Panc1 (cell line): ENCODE data around the gene TRAF2. TPM values are rescaled to one million over a fixed set of nuclear protein-coding genes. Genes with fewer than 3 reads are reported as not detected.

Source experiments
- ATAC-seq: fragments of 200-7000 bp; cut with Tn5 transposase; 2 replicates; pipeline ENCODE4 v1.9.1; 2020; ENCODE audit warnings: mild to moderate bottlenecking, moderate library complexity
- BruUV-seq: library from RNA; stranded (reverse); fragments of 400-500 nt; replicated peaks from 2 replicates; lab custom pipeline; 2021; lab: Mats Ljungman, UMichigan
- CTCF ChIA-PET: fragments of 300-600 bp; sonication (Branson Sonifier 250); formaldehyde crosslinking; loops from one replicate; lab custom pipeline; 2022; ENCODE audit warnings: antibody characterized with exemption; lab: Charles Lee
- POLR2A ChIA-PET: fragments of 300-600 bp; sonication (Branson Sonifier 250); formaldehyde crosslinking; loops from one replicate; lab custom pipeline; 2022; ENCODE audit warnings: antibody characterized with exemption; lab: Charles Lee
- DNase-seq: peaks from one replicate; pipeline ENCODE4 v3.0.0-alpha.2; 2010; ENCODE audit warnings: low read depth, low spot score
- H3K27ac ChIP-seq: 2 replicates; pipeline ENCODE4 v1.5.1; 2011; ENCODE audit warnings: mild to moderate bottlenecking, low read length, inconsistent platforms
- H3K27me3 ChIP-seq: fragments of 200-500 bp; sonication (Bioruptor generic); 2 replicates; pipeline ENCODE4 v1.6.0; 2014; ENCODE audit warnings: low read length, inconsistent platforms; ENCODE audit not compliant: control insufficient read depth, insufficient read depth
- H3K36me3 ChIP-seq: fragments of 200-500 bp; sonication (Bioruptor generic); 2 replicates; pipeline ENCODE4 v1.5.1; 2014; ENCODE audit warnings: inconsistent platforms, mild to moderate bottlenecking, low read length, moderate library complexity; ENCODE audit not compliant: control insufficient read depth, insufficient read depth
- H3K4me1 ChIP-seq: 2 replicates; pipeline ENCODE4 v1.5.1; 2011; ENCODE audit warnings: inconsistent platforms, mild to moderate bottlenecking, low read length, moderate library complexity; ENCODE audit not compliant: control insufficient read depth, insufficient read depth
- H3K4me3 ChIP-seq, 2 experiments: 2 replicates each; pipeline ENCODE4 v1.5.1; 2011 to 2012; ENCODE audit warnings: low read depth in 2 of 2, low read length in 2 of 2, mild to moderate bottlenecking in 2 of 2, inconsistent platforms in 1 of 2, moderate library complexity in 1 of 2
- H3K9me3 ChIP-seq: fragments of 200-500 bp; sonication (Bioruptor generic); 2 replicates; pipeline ENCODE4 v1.5.1; 2014; ENCODE audit warnings: low read depth, mild to moderate bottlenecking, inconsistent platforms, low read length, moderate library complexity; ENCODE audit not compliant: control insufficient read depth, insufficient read depth
- CTCF ChIP-seq: fragments of 450-650 bp; IDR thresholded peaks from 2 replicates; pipeline ENCODE4 v1.5.1; 2017; ENCODE audit warnings: mild to moderate bottlenecking
- POLR2AphosphoS5 ChIP-seq: IDR thresholded peaks from 2 replicates; pipeline ENCODE4 v1.6.1; 2012; ENCODE audit warnings: mild to moderate bottlenecking, low read depth, low read length, moderate library complexity
- REST ChIP-seq, 2 experiments: IDR thresholded peaks; 2 replicates each; pipeline ENCODE4 v1.6.1; 2011 to 2012; ENCODE audit warnings: low read depth in 2 of 2, control low read depth in 1 of 2, low read length in 1 of 2, mild to moderate bottlenecking in 1 of 2, moderate library complexity in 1 of 2; ENCODE audit not compliant: insufficient read depth in 1 of 2
- TCF7L2 ChIP-seq: IDR thresholded peaks from 2 replicates; pipeline ENCODE4 v1.6.1; 2011; ENCODE audit warnings: mild to moderate bottlenecking, low read depth, low read length, inconsistent platforms
- in situ Hi-C: cut with HindIII; loops from 2 replicates; pipeline ENCODE4 v1.10.0; 2016; ENCODE audit warnings: low sequenced_read_pairs, low pct_unique_long_range_greater_than_20kb
- intact Hi-C: fragments of 100-400 bp; cut with micrococcal nuclease; formaldehyde crosslinking; loops from one replicate; pipeline ENCODE4 v1.10.0; 2022; ENCODE audit not compliant: unreplicated experiment
- total RNA-seq: library from RNA; stranded (reverse); gene quantifications from one replicate; pipeline ENCODE4 v1.2.1, GENCODE V29; 2021; ENCODE audit not compliant: unreplicated experiment

The TRAF2 gene
- total RNA-seq, 1 experiment from 2014 or later = 48.7 TPM

GRCh38 chr9:136858844-136859757 lies 27.2 kb upstream of the TRAF2 start:
- ATAC-seq = peak; percentile 42
- intact Hi-C loops (no loop called here), in situ Hi-C loops (no loop called here)
- no peak overlapping the region; the same call in 1 of the 2 replicates for H3K27ac ChIP-seq
- CTCF ChIA-PET = no interaction called here
- no peak for DNase-seq
- BruUV-seq = no TSS peak
- H3K4me3 ChIP-seq = no peak overlapping the region
- peaks cover 33% of the 10 kb centered on the region for H3K4me1 ChIP-seq
- TF ChIP-seq POLR2AphosphoS5 = no peak; the same call in 1 of the 2 replicates
- POLR2A ChIA-PET = no interaction called here
- no peaks in the 10 kb centered on the region for H3K9me3 ChIP-seq
- H3K36me3 ChIP-seq = no peaks in the 10 kb centered on the region
- H3K27me3 ChIP-seq = no peaks in the 10 kb centered on the region

- ChIA-PET POLR2A (no interaction called here), CTCF (no interaction called here)
- Histone ChIP-seq H3K4me1 (peaks cover 36% of the 10 kb centered on the region), H3K36me3 (no peaks in the 10 kb centered on the region), H3K27ac (no peak overlapping the region), H3K4me3 (no peak overlapping the region), H3K9me3 (no peaks in the 10 kb centered on the region), H3K27me3 (no peaks in the 10 kb centered on the region)
- no peak for TF ChIP-seq TCF7L2
- TF ChIP-seq CTCF = no peak
- no peak for TF ChIP-seq REST (IDR thresholded peaks at IDR 0.05; ENCODE audit: insufficient read depth in 1 of 2, low read depth in 2 of 2, low read length in 1 of 2)
- ATAC-seq (no peak), DNase-seq (no peak)
- in situ Hi-C loops = no loop called here
- no TSS peak for BruUV-seq
- intact Hi-C loops = no loop called here
Observed at GRCh38 chr9:136860529-136860928, 25.8 kb upstream of the TRAF2 start.
